HepG2 (cell line): ENCODE data around the gene ALG11. TPM values are rescaled to one million over a fixed set of nuclear protein-coding genes. Genes with fewer than 3 reads are reported as not detected.

ENCODE experiments used
- ATF2 ChIP-seq: sonication (generic); formaldehyde crosslinking; IDR thresholded peaks from 2 replicates; pipeline ENCODE4 v1.4.0; 2020; ENCODE audit warnings: missing genetic modification reagents
- HDAC1 ChIP-seq: sonication (generic); formaldehyde crosslinking; IDR thresholded peaks from 2 replicates; pipeline ENCODE4 v1.5.1; 2020; ENCODE audit warnings: mild to moderate bottlenecking, missing genetic modification reagents
- HNF4A ChIP-seq: sonication (generic); formaldehyde crosslinking; IDR thresholded peaks from 2 replicates; pipeline ENCODE4 v1.4.0; 2020; ENCODE audit warnings: missing genetic modification reagents
- KMT2A ChIP-seq: sonication (generic); formaldehyde crosslinking; IDR thresholded peaks from 2 replicates; pipeline ENCODE4 v1.4.0; 2020; ENCODE audit warnings: missing genetic modification reagents
- MIER3 ChIP-seq: IDR thresholded peaks from 2 replicates; pipeline ENCODE4 v1.6.1; 2016; ENCODE audit warnings: missing compliant biosample characterization, borderline replicate concordance
- RARA ChIP-seq: IDR thresholded peaks from 2 replicates; pipeline ENCODE4 v1.6.1; 2016; ENCODE audit warnings: missing genetic modification reagents, missing compliant biosample characterization
- RXRA ChIP-seq: sonication (generic); formaldehyde crosslinking; IDR thresholded peaks from 2 replicates; pipeline ENCODE4 v1.5.1; 2020; ENCODE audit warnings: missing genetic modification reagents
- SOX6 ChIP-seq, 2 experiments: fragments of 450-650 bp in 1 of 2; sonication (generic) in 1 of 2; formaldehyde crosslinking in 1 of 2; IDR thresholded peaks; 2 replicates each; pipeline versions ENCODE4 v1.4.0 to v1.6.1; 2017 to 2020; ENCODE audit warnings: antibody characterized with exemption in 1 of 2, mild to moderate bottlenecking in 1 of 2, missing genetic modification reagents in 1 of 2
- ZBTB38 ChIP-seq: sonication (generic); formaldehyde crosslinking; IDR thresholded peaks from 2 replicates; pipeline ENCODE4 v1.5.1; 2020; ENCODE audit warnings: mild to moderate bottlenecking, missing genetic modification reagents
- ZSCAN5A ChIP-seq: sonication (generic); formaldehyde crosslinking; IDR thresholded peaks from 2 replicates; pipeline ENCODE4 v1.8.0; 2022; ENCODE audit warnings: mild to moderate bottlenecking, missing genetic modification reagents, borderline replicate concordance
- polyA plus RNA-seq, 8 experiments: library from polyadenylated mRNA; depleted of rRNA in 3 of 8; stranded (reverse) in 7 of 8; unstranded in 1 of 8; fragments of >200 nt; fragmentation: Illumina TruSeq in 4 of 8; extraction: Trizol in 4 of 8; gene quantifications; 2 replicates each; pipeline versions ENCODE4 v1.2.1 to v1.2.3, GENCODE V29; 2011 to 2016; ENCODE audit warnings: low read depth in 4 of 8, missing spikeins in 1 of 8, mixed read lengths in 1 of 8; ENCODE audit not compliant: insufficient read depth in 1 of 8
- total RNA-seq, 5 experiments: library from RNA; depleted of rRNA; stranded (reverse); fragments of >200 nt; fragmentation: Illumina TruSeq; extraction: Trizol; gene quantifications; 2 replicates each; pipeline ENCODE4 v1.2.3, GENCODE V29; 2016; ENCODE audit warnings: low read depth in 1 of 5
- TF ChIP-seq, protein P1 (sequence below): sonication (generic); formaldehyde crosslinking; IDR thresholded peaks from 2 replicates; pipeline ENCODE4 v1.5.0; 2020; ENCODE audit warnings: mild to moderate bottlenecking, missing genetic modification reagents, borderline replicate concordance

The ALG11 gene
- total and polyA plus RNA-seq, 2 of the 13 experiments (the other 11 are each of a cell fraction or from before 2014, with no cell fraction given) = 14.7 to 27.9 TPM

DNA sequence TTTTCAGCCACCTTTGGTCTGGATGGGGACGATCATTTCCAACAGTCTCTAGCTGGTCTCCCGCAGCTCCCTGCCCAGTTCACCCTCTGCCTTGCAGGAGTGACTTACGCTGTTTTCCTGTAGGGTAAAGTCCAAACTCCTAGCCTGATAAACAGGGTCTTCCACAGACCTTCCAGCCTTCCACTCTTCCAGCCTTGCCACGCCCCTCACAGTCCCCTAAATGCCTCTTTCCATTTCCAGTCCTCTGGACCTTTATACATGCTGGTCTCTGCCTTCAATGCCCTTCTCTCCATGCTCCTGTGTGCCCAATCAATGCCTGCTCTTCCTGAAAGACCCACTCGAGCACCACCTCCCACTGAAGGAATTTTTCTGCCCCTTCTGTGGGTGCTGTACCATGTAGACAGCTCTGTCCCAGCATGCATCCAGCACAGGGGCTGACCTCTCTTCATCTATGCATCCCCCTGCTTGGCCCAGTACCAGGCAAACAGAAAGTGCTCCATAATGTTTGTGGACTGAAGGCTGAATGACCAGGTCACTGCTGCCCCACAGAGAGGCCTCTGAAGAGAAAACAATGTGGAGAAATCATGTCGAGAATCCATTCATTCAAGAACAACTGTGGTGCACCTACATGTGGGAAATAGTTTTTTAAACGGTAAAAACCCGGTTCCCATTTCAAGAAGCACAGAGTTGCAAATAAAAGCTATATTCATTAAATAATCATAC, 5.5 kb upstream of the ALG11 start (continued):
- 0 out of 2 replicates have a peak, but pooled peaks have one; percentile 17 for TF ChIP-seq ATF2
- no peak for TF ChIP-seq SOX6 (IDR thresholded peaks at IDR 0.05)
- 0 out of 2 replicates have a peak, but pooled peaks have one; percentile 14 for TF ChIP-seq SOX6 (CRISPR knock-in tag; IDR thresholded peaks at IDR 0.05)
- TF ChIP-seq RXRA (CRISPR knock-in tag) = peak; percentile 17; the same call in 1 of the 2 replicates
- TF ChIP-seq ZBTB38 (CRISPR knock-in tag) = 0 out of 2 replicates have a peak, but pooled peaks have one; percentile 37
- 0 out of 2 replicates have a peak, but pooled peaks have one; percentile 36 for TF ChIP-seq KMT2A
- TF ChIP-seq HNF4A (CRISPR knock-in tag) = peak; percentile 55
- TF ChIP-seq ZSCAN5A (CRISPR knock-in tag) = no peak
- peak; percentile 44; the same call in 1 of the 2 replicates for TF ChIP-seq RARA
- 0 out of 2 replicates have a peak, but pooled peaks have one; percentile 18 for TF ChIP-seq MIER3 (CRISPR knock-in tag)
- TF ChIP-seq, protein P1, sequence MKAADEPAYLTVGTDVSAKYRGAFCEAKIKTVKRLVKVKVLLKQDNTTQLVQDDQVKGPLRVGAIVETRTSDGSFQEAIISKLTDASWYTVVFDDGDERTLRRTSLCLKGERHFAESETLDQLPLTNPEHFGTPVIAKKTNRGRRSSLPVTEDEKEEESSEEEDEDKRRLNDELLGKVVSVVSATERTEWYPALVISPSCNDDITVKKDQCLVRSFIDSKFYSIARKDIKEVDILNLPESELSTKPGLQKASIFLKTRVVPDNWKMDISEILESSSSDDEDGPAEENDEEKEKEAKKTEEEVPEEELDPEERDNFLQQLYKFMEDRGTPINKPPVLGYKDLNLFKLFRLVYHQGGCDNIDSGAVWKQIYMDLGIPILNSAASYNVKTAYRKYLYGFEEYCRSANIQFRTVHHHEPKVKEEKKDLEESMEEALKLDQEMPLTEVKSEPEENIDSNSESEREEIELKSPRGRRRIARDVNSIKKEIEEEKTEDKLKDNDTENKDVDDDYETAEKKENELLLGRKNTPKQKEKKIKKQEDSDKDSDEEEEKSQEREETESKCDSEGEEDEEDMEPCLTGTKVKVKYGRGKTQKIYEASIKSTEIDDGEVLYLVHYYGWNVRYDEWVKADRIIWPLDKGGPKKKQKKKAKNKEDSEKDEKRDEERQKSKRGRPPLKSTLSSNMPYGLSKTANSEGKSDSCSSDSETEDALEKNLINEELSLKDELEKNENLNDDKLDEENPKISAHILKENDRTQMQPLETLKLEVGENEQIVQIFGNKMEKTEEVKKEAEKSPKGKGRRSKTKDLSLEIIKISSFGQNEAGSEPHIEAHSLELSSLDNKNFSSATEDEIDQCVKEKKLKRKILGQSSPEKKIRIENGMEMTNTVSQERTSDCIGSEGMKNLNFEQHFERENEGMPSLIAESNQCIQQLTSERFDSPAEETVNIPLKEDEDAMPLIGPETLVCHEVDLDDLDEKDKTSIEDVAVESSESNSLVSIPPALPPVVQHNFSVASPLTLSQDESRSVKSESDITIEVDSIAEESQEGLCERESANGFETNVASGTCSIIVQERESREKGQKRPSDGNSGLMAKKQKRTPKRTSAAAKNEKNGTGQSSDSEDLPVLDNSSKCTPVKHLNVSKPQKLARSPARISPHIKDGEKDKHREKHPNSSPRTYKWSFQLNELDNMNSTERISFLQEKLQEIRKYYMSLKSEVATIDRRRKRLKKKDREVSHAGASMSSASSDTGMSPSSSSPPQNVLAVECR (CRISPR knock-in tag) = peak; percentile 26; the same call in 1 of the 2 replicates
- 0 out of 2 replicates have a peak, but pooled peaks have one; percentile 50 for TF ChIP-seq HDAC1 (CRISPR knock-in tag)
